Measurements from ENCODE around the gene GMNC. TPM values are rescaled to one million over a fixed set of nuclear protein-coding genes. Genes with fewer than 3 reads are reported as not detected.
A peak's percentile ranks its signal among the peaks of the same experiment; 100 is the strongest.

Gene GMNC
- total RNA-seq, 1 donor from 2014 or later, result under 0.01 TPM

GRCh38 chr3:190870127-190870526, 7.6 kb upstream of the GMNC start:
- no peak for TF ChIP-seq CTCF (IDR thresholded peaks at IDR 0.05; ENCODE audit: insufficient read depth, low read length, severe bottlenecking)
- no peaks in the 10 kb centered on the region for H3K27me3 ChIP-seq (ENCODE audit: control insufficient read depth, insufficient read depth, low read length)
- no peak for DNase-seq (ENCODE audit: low read depth)
- no peak for FAIRE-seq
- H3K4me3 ChIP-seq (ENCODE audit: low read depth, low read length), result no peak overlapping the region
- H3K36me3 ChIP-seq (ENCODE audit: control insufficient read depth, insufficient read depth, low read length), result no peaks in the 10 kb centered on the region

GRCh38 chr3:190867071-190867470, 4.6 kb upstream of the GMNC start:
- FAIRE-seq, result no peak
- no peak overlapping the region for H3K4me3 ChIP-seq (ENCODE audit: low read depth, low read length)

GRCh38 chr3:190865828-190866227, 3.3 kb upstream of the GMNC start:
- Histone ChIP-seq H3K27me3 (ENCODE audit: control insufficient read depth, insufficient read depth, low read length) (no peaks in the 10 kb centered on the region), H3K36me3 (ENCODE audit: control insufficient read depth, insufficient read depth, low read length) (no peaks in the 10 kb centered on the region), H3K4me3 (ENCODE audit: low read depth, low read length) (no peak overlapping the region)
- DNase-seq (ENCODE audit: low read depth), result peak; percentile 49
- FAIRE-seq, result no peak
- no peak for TF ChIP-seq CTCF (IDR thresholded peaks at IDR 0.05; ENCODE audit: insufficient read depth, low read length, severe bottlenecking)

More at GRCh38 chr3:190867071-190867470, 4.6 kb upstream of the GMNC start:
- H3K27me3 ChIP-seq (ENCODE audit: control insufficient read depth, insufficient read depth, low read length), result no peaks in the 10 kb centered on the region
- no peak for TF ChIP-seq CTCF (IDR thresholded peaks at IDR 0.05; ENCODE audit: insufficient read depth, low read length, severe bottlenecking)
- no peaks in the 10 kb centered on the region for H3K36me3 ChIP-seq (ENCODE audit: control insufficient read depth, insufficient read depth, low read length)
- DNase-seq (ENCODE audit: low read depth), result no peak

- Histone ChIP-seq H3K36me3 (ENCODE audit: control insufficient read depth, insufficient read depth, low read length) (no peaks in the 10 kb centered on the region), H3K4me3 (ENCODE audit: low read depth, low read length) (no peak overlapping the region), H3K27me3 (ENCODE audit: control insufficient read depth, insufficient read depth, low read length) (no peaks in the 10 kb centered on the region)
- DNase-seq (ENCODE audit: low read depth), result no peak
- TF ChIP-seq CTCF (IDR thresholded peaks at IDR 0.05; ENCODE audit: insufficient read depth, low read length, severe bottlenecking), result no peak
- no peak for FAIRE-seq
Measured at GRCh38 chr3:190865419-190865818, 2.9 kb upstream of the GMNC start.

GRCh38 chr3:190864002-190864401, 1.5 kb upstream of the GMNC start:
- no peak for FAIRE-seq
- no peaks in the 10 kb centered on the region for H3K27me3 ChIP-seq (ENCODE audit: control insufficient read depth, insufficient read depth, low read length)
- TF ChIP-seq CTCF (IDR thresholded peaks at IDR 0.05; ENCODE audit: insufficient read depth, low read length, severe bottlenecking), result no peak
- no peak overlapping the region for H3K4me3 ChIP-seq (ENCODE audit: low read depth, low read length)
- H3K36me3 ChIP-seq (ENCODE audit: control insufficient read depth, insufficient read depth, low read length), result no peaks in the 10 kb centered on the region
- DNase-seq (ENCODE audit: low read depth), result no peak

- no peak for FAIRE-seq
- no peaks in the 10 kb centered on the region for H3K27me3 ChIP-seq (ENCODE audit: control insufficient read depth, insufficient read depth, low read length)
- peak overlapping the region; percentile 57 for H3K4me3 ChIP-seq (ENCODE audit: low read depth, low read length)
- no peak for TF ChIP-seq CTCF (IDR thresholded peaks at IDR 0.05; ENCODE audit: insufficient read depth, low read length, severe bottlenecking)
- H3K36me3 ChIP-seq (ENCODE audit: control insufficient read depth, insufficient read depth, low read length), result no peaks in the 10 kb centered on the region
- DNase-seq (ENCODE audit: low read depth), result peak; percentile 54
Measured at GRCh38 chr3:190863119-190863465, 598 bp upstream of the GMNC start.
